Left lung (tissue), 10 donors: ENCODE results near the gene DCTN3. TPM values are rescaled to one million over a fixed set of nuclear protein-coding genes. Genes with fewer than 3 reads are reported as not detected.

Source experiments
- ATAC-seq: fragments of 200-7000 bp; cut with Tn5 transposase; one replicate; pipeline ENCODE4 v1.9.1; 2020; ENCODE audit warnings: moderate library complexity
- DNase-seq, 4 donors: peaks; one replicate each; pipeline ENCODE4 v3.0.0-alpha.2; 2013 to 2020
- H3K27ac ChIP-seq, 2 donors: fragments of 200-600 bp; sonication (generic) in 1 of 2; one replicate each; pipeline versions ENCODE4 v1.5.0 to v1.8.0; 2020 to 2021
- H3K27me3 ChIP-seq, 2 donors: fragments of 200-600 bp; sonication (generic) in 1 of 2; one replicate each; pipeline versions ENCODE4 v1.5.0 to v1.8.0; 2020 to 2021
- H3K36me3 ChIP-seq, 2 donors: fragments of 200-600 bp; sonication (generic) in 1 of 2; one replicate each; pipeline versions ENCODE4 v1.5.0 to v1.8.0; 2020 to 2021
- H3K4me1 ChIP-seq, 2 donors: fragments of 200-600 bp; one replicate each; pipeline ENCODE4 v1.8.0; 2021
- H3K4me3 ChIP-seq, 2 donors: fragments of 200-600 bp; sonication (generic) in 1 of 2; one replicate each; pipeline versions ENCODE4 v1.5.0 to v1.8.0; 2020 to 2021; ENCODE audit warnings: mild to moderate bottlenecking in 1 of 2
- H3K9me3 ChIP-seq, 2 donors: fragments of 200-600 bp; sonication (generic) in 1 of 2; one replicate each; pipeline versions ENCODE4 v1.5.0 to v1.8.0; 2020 to 2021
- CTCF ChIP-seq, 2 donors: fragments of 200-600 bp; sonication (generic) in 1 of 2; IDR thresholded peaks; one replicate each; pipeline versions ENCODE4 v1.5.0 to v1.8.0; 2021; ENCODE audit warnings: antibody characterized with exemption in 2 of 2
- intact Hi-C, 2 donors: fragments of 100-400 bp; cut with DNase I; formaldehyde crosslinking; loops; one replicate each; pipeline versions ENCODE4 v1.11.2 to v1.14.2; 2022
- polyA plus RNA-seq, 6 donors: library from polyadenylated mRNA; unstranded; fragments of 120-200 nt; gene quantifications; one replicate each; pipeline ENCODE4 v1.2.1, GENCODE V29; 2013; ENCODE audit not compliant: insufficient read length in 6 of 6
- total RNA-seq, 2 donors: library from RNA; stranded (reverse); fragmentation: NEBNext Ultra II Directional; extraction: Animal tissue kit (Norgen Biotek cat#: 25700); gene quantifications; one replicate each; pipeline ENCODE4 v1.2.1, GENCODE V29; 2021
- donor health status: DM: no; HTN: yes; CAD: no.
- donor health status: DM: no; HTN: no; CAD: no.

Gene DCTN3
- total and polyA plus RNA-seq, 8 donors, result 69.8 to 111 (median 91.4) TPM

GRCh38 chr9:34568133-34568532, 52.2 kb downstream of the DCTN3 start:
- Histone ChIP-seq H3K27ac (no peak overlapping the region), H3K4me1 (no peaks in the 10 kb centered on the region), H3K4me3 (no peak overlapping the region), H3K36me3 (no peaks in the 10 kb centered on the region), H3K27me3 (peaks cover 0 to 56% of the 10 kb centered on the region in 2 donors), H3K9me3 (no peaks in the 10 kb centered on the region)
- DNase-seq (peak in 1 of 4 donors; percentile 34), ATAC-seq (no peak)
- intact Hi-C loops, result no loop called here
- no peak for TF ChIP-seq CTCF (IDR thresholded peaks at IDR 0.05)

- no peak for DNase-seq
- Histone ChIP-seq H3K27me3 (peaks cover 0 to 58% of the 10 kb centered on the region in 2 donors), H3K4me1 (no peaks in the 10 kb centered on the region), H3K27ac (no peak overlapping the region), H3K9me3 (peaks cover 0 to 3% of the 10 kb centered on the region in 2 donors), H3K4me3 (no peak overlapping the region), H3K36me3 (no peaks in the 10 kb centered on the region)
- no peak for ATAC-seq
- intact Hi-C loops, result no loop called here
- TF ChIP-seq CTCF (IDR thresholded peaks at IDR 0.05), result no peak
These were observed 53.3 kb downstream of the DCTN3 start for GRCh38 chr9:34566972-34567371.

- peaks cover 0 to 59% of the 10 kb centered on the region in 2 donors for H3K27me3 ChIP-seq
- no peak for TF ChIP-seq CTCF (IDR thresholded peaks at IDR 0.05)
- intact Hi-C loops, result no loop called here
- DNase-seq, result no peak
- H3K36me3 ChIP-seq, result no peaks in the 10 kb centered on the region
- no peak for ATAC-seq
- no peak overlapping the region for H3K4me3 ChIP-seq
- H3K9me3 ChIP-seq, result peaks cover 0 to 5% of the 10 kb centered on the region in 2 donors
- H3K4me1 ChIP-seq, result no peaks in the 10 kb centered on the region
- no peak overlapping the region for H3K27ac ChIP-seq
These were observed 54.0 kb downstream of the DCTN3 start for GRCh38 chr9:34566322-34566721.

- peaks cover 0 to 64% of the 10 kb centered on the region in 2 donors for H3K27me3 ChIP-seq
- TF ChIP-seq CTCF (IDR thresholded peaks at IDR 0.05), result no peak
- peaks cover 0 to 5% of the 10 kb centered on the region in 2 donors for H3K9me3 ChIP-seq
- DNase-seq, result peak in 1 of 4 donors; percentile 12
- ATAC-seq, result no peak
- intact Hi-C loops, result no loop called here
- H3K36me3 ChIP-seq, result no peaks in the 10 kb centered on the region
- peaks cover 0 to under 1% of the 10 kb centered on the region in 2 donors for H3K4me1 ChIP-seq
- H3K27ac ChIP-seq, result no peak overlapping the region
- H3K4me3 ChIP-seq, result no peak overlapping the region
These were observed 54.4 kb downstream of the DCTN3 start for GRCh38 chr9:34565856-34566255.

- intact Hi-C loops, result no loop called here
- Histone ChIP-seq H3K27me3 (peaks cover 0 to 76% of the 10 kb centered on the region in 2 donors), H3K36me3 (no peaks in the 10 kb centered on the region), H3K9me3 (peaks cover 0 to 5% of the 10 kb centered on the region in 2 donors), H3K4me3 (no peak overlapping the region), H3K4me1 (peaks cover 3 to 12% of the 10 kb centered on the region in 2 donors), H3K27ac (no peak overlapping the region)
- ATAC-seq (no peak), DNase-seq (no peak)
- no peak for TF ChIP-seq CTCF (IDR thresholded peaks at IDR 0.05)
These were observed 55.7 kb downstream of the DCTN3 start for GRCh38 chr9:34564617-34565016.

Other genes starting within 250 kb of the DCTN3 start
- gene MYORG, start 243.6 kb downstream of the DCTN3 start, total RNA-seq, result 10 to 100 TPM in 1 of 2 donors, 1 to 10 TPM in 1; 6.9 to 22.6 TPM
- 1 to 10 TPM; 3.1 to 4.8 (median 3.5) TPM for gene MYORG, start 243.6 kb downstream of the DCTN3 start, polyA plus RNA-seq
- 10 to 100 TPM; 18.0 to 23.0 TPM for gene FAM219A, start 161.9 kb downstream of the DCTN3 start, total RNA-seq
- gene FAM219A, start 161.9 kb downstream of the DCTN3 start, polyA plus RNA-seq, result 10 to 100 TPM; 12.3 to 16.9 (median 13.9) TPM
- 1 to 10 TPM in 1 of 2 donors, under 1 TPM in 1; 0.29 to 4.1 TPM for gene DNAI1, start 161.7 kb downstream of the DCTN3 start, total RNA-seq
- gene DNAI1, start 161.7 kb downstream of the DCTN3 start, polyA plus RNA-seq, result 10 to 100 TPM in 1 of 6 donors, 1 to 10 TPM in 5; 1.8 to 11.6 (median 7.5) TPM
- under 1 TPM; 0.26 to 0.61 TPM for gene ENHO, start 97.5 kb downstream of the DCTN3 start, total RNA-seq
- 1 to 10 TPM; 1.2 to 1.9 (median 1.4) TPM for gene ENHO, start 97.5 kb downstream of the DCTN3 start, polyA plus RNA-seq
- under 1 TPM; 0.90 to 0.92 TPM for gene CNTFR, start 30.8 kb downstream of the DCTN3 start, total RNA-seq
- gene CNTFR, start 30.8 kb downstream of the DCTN3 start, polyA plus RNA-seq, result 10 to 100 TPM; 21.9 to 35.6 (median 28.2) TPM
- gene RPP25L, start 8.4 kb downstream of the DCTN3 start, total RNA-seq, result 10 to 100 TPM; 18.6 to 21.9 TPM
- 10 to 100 TPM; 17.7 to 22.4 (median 20.6) TPM for gene RPP25L, start 8.4 kb downstream of the DCTN3 start, polyA plus RNA-seq
- gene ARID3C, start 8.6 kb upstream of the DCTN3 start, total RNA-seq, result not detected
- gene ARID3C, start 8.6 kb upstream of the DCTN3 start, polyA plus RNA-seq, result under 1 TPM in 3 of 6 donors, not detected in 3; 0.13 to 0.24 (median 0.15) TPM
- gene SIGMAR1, start 17.3 kb upstream of the DCTN3 start, total RNA-seq, result 10 to 100 TPM; 50.5 to 72.1 TPM
- gene SIGMAR1, start 17.3 kb upstream of the DCTN3 start, polyA plus RNA-seq, result 10 to 100 TPM; 36.0 to 46.9 (median 42.3) TPM
- gene GALT, start 26.2 kb upstream of the DCTN3 start, total RNA-seq, result 10 to 100 TPM; 42.8 to 44.0 TPM
- 10 to 100 TPM; 58.4 to 81.6 (median 73.1) TPM for gene GALT, start 26.2 kb upstream of the DCTN3 start, polyA plus RNA-seq
- 10 to 100 TPM; 13.8 to 17.6 TPM for gene IL11RA, start 31.7 kb upstream of the DCTN3 start, total RNA-seq
- gene IL11RA, start 31.7 kb upstream of the DCTN3 start, polyA plus RNA-seq, result 100 to 1,000 TPM in 4 of 6 donors, 10 to 100 TPM in 2; 93.3 to 121 (median 106) TPM
- gene CCL27, start 42.2 kb upstream of the DCTN3 start, total RNA-seq, result under 1 TPM in 1 of 2 donors, not detected in 1; 0.67 TPM
- 1 to 10 TPM in 1 of 6 donors, under 1 TPM in 5; 0.49 to 1.6 (median 0.78) TPM for gene CCL27, start 42.2 kb upstream of the DCTN3 start, polyA plus RNA-seq
- gene CCL19, start 70.8 kb upstream of the DCTN3 start, total RNA-seq, result 10 to 100 TPM in 1 of 2 donors, 1 to 10 TPM in 1; 1.2 to 36.3 TPM
- 1 to 10 TPM in 1 of 6 donors, under 1 TPM in 3, not detected in 2; 0.28 to 1.4 (median 0.33) TPM for gene CCL19, start 70.8 kb upstream of the DCTN3 start, polyA plus RNA-seq
- gene CCL21, start 89.6 kb upstream of the DCTN3 start, total RNA-seq, result 100 to 1,000 TPM in 1 of 2 donors, 10 to 100 TPM in 1; 39.1 to 136 TPM
- 100 to 1,000 TPM in 5 of 6 donors, 10 to 100 TPM in 1; 69.2 to 212 (median 175) TPM for gene CCL21, start 89.6 kb upstream of the DCTN3 start, polyA plus RNA-seq